Activated T-helper 1 cell treated with anti-CD3 and anti-CD28 coated beads, Interleukin-12 subunit alpha, Interleukin-12 subunit beta, Interleukin-2, Interleukin-4 antibody, amounts not matched to agents 30 ng/mL and 10 ng/mL and 1 ng/mL, durations not matched to agents 14 hours and 24 hours and 36 hours (primary cell): ENCODE data around the gene R3HDM1. TPM values are rescaled to one million over a fixed set of nuclear protein-coding genes. Genes with fewer than 3 reads are reported as not detected.
A peak's percentile ranks its signal among the peaks of the same experiment; 100 is the strongest.
"Not testable (repeated sequence)": the region's sequence is repeated elsewhere in the genome, so short reads cannot be mapped to it uniquely, and the experiment has no call there.

Experiments used
- DNase-seq: peaks from one replicate; pipeline ENCODE4 v3.0.0; 2021; ENCODE audit warnings: low spot score
- H3K27ac Mint-ChIP-seq: one replicate; pipeline ENCODE4 v1.8.0; 2021; ENCODE audit warnings: mild to moderate bottlenecking, mixed read lengths
- H3K27me3 Mint-ChIP-seq: one replicate; pipeline ENCODE4 v1.8.0; 2022; ENCODE audit warnings: mild to moderate bottlenecking, moderate library complexity, mixed read lengths; ENCODE audit not compliant: insufficient read depth
- H3K36me3 Mint-ChIP-seq: one replicate; pipeline ENCODE4 v1.8.0; 2021; ENCODE audit warnings: low read depth, mixed read lengths
- H3K4me1 Mint-ChIP-seq: one replicate; pipeline ENCODE4 v1.8.0; 2021; ENCODE audit warnings: low read depth, mixed read lengths
- H3K4me3 Mint-ChIP-seq: one replicate; pipeline ENCODE4 v1.8.0; 2021; ENCODE audit warnings: mild to moderate bottlenecking, moderate library complexity, mixed read lengths
- H3K9me3 Mint-ChIP-seq: one replicate; pipeline ENCODE4 v1.8.0; 2021; ENCODE audit warnings: mixed read lengths
- intact Hi-C: fragments of 100-400 bp; cut with micrococcal nuclease; formaldehyde crosslinking; loops from one replicate; pipeline ENCODE4 v1.15.1; 2024
- total RNA-seq: library from RNA; stranded (reverse); gene quantifications from 2 replicates; pipeline ENCODE4 v1.2.3, GENCODE V29; 2022

The R3HDM1 gene
- total RNA-seq, 1 donor from 2014 or later: 64.0 TPM

DNA sequence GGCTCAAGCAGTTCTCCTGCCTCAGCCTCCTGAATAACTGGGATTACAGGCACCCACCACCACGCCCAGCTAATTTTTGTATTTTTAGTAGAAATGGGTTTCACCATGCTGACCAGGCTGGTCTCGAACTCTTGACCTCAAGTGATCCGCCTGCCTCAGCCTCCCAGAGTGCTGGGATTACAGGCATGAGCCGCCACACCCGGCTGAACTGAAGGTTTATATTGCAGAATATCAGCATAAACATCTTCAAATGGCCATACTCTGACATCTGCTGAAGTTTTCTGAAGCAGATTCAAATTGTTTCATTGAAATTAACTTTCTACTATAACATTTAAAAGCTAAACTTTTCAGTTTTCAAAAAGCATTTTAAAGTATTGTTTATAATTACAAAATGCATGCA is 172.8 kb downstream of the R3HDM1 start:
- DNase-seq, intact Hi-C loops, H3K36me3 Mint-ChIP-seq, H3K4me1 Mint-ChIP-seq, H3K9me3 Mint-ChIP-seq, H3K27me3 Mint-ChIP-seq, H3K27ac Mint-ChIP-seq, H3K4me3 Mint-ChIP-seq: not testable (repeated sequence)

DNA sequence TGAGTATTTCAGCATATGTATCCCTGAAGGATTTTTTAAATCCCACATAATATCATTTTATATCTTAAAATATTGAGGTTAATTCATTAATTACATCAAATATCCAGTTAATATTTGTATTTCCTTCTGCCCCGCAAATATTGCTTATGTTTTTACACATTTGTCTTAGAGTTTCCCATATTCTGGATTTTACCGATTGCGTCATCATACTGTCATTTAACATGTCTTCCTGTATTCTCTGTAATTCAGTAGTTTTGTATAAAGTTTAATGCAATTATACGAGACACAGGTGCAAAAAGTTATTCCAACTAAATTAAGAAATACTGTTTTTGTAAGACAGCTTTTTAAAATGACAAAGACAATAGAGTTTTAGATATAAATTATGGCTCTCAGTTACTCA is 176.9 kb downstream of the R3HDM1 start:
- Mint-ChIP-seq H3K4me3 (no peak overlapping the region), H3K4me1 (no peaks in the 10 kb centered on the region), H3K27me3 (no peaks in the 10 kb centered on the region), H3K36me3 (peaks cover 7% of the 10 kb centered on the region), H3K9me3 (no peaks in the 10 kb centered on the region), H3K27ac (no peak overlapping the region)
- DNase-seq: no peak
- intact Hi-C loops: no loop called here

DNA sequence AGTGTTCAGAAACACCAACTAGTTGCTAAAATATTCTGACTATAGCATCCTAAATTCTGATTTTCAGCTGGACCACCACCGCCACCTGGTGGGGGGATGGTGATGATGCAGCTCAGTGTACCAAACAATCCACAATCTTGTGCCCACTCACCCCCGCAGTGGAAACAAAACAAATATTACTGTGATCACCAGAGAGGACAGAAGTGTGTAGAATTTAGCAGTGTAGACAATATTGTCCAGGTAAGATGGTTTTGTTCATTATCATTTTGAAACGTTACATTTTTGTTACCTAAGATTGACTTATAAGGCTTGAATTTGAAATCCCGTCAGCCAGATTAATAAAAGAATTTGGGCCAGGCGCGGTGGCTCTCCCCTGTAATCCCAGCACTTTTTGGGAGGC is 178.7 kb downstream of the R3HDM1 start:
- intact Hi-C loops: loop anchor here (1.0 kb wide), 6 partner anchors 31 to 721 kb away; partner anchors contain the start of genes R3HDM1, RAB3GAP1, UBXN4 and ZRANB3
- Mint-ChIP-seq H3K36me3 (peaks cover 9% of the 10 kb centered on the region), H3K27ac (no peak overlapping the region), H3K27me3 (no peaks in the 10 kb centered on the region), H3K4me1 (no peaks in the 10 kb centered on the region), H3K9me3 (no peaks in the 10 kb centered on the region), H3K4me3 (no peak overlapping the region)
- peak; percentile 42 for DNase-seq

DNA sequence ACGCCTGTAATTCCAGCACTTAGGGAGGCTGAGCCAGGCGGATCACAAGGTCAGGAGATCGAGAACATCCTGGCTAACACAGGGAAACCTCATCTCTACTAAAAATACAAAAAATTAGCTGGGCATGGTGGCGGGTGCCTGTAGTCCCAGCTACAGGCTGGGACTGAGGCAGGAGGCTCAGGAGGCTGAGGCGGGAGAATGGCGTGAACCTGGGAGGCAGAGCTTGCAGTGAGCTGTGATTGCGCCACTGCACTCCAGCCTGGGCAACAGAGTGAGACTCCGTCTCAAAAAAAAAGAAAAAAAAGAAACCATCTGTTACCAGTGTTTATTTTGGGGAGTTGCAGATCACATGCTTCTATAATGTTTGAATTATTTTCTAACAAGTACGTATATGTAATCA is 183.8 kb downstream of the R3HDM1 start:
- H3K27me3 Mint-ChIP-seq, H3K4me3 Mint-ChIP-seq, H3K4me1 Mint-ChIP-seq, H3K9me3 Mint-ChIP-seq, H3K27ac Mint-ChIP-seq, intact Hi-C loops, DNase-seq: not testable (repeated sequence)
- H3K36me3 Mint-ChIP-seq: peaks cover 17% of the 10 kb centered on the region

DNA sequence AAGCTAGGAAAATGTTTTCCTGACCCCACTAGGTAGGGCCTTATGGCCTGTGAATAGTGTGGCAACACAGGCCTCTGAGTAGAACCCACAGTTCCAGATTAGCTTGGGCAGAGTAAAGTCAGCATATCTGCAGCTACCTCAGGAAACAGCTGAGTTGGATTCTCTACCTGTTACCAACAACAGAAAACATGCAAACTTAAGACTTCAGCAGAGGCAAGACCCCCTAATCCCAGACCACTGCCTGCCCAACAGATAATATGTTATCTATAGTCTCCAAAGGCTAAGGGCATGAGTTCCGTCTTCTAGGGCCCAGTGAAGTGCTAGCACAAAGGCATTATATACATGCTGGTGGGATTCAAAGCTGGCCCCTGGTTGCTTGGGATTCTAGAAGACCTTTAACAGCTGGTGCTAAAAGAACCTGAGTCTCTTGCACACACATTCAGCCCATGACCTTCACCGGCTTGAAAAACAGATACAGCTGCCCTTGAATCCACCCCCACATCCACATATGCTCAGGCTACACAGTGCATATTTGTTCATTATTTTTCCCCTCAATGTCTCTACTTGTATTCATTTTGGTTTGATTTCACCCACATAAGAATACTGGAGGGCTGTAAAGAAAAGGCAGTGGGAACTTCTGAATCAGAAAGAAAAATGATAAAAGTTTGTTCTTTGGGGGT is 196.9 kb downstream of the R3HDM1 start:
- Mint-ChIP-seq H3K36me3 (peaks cover 13% of the 10 kb centered on the region), H3K27ac (no peak overlapping the region), H3K9me3 (no peaks in the 10 kb centered on the region), H3K4me3 (no peak overlapping the region), H3K27me3 (no peaks in the 10 kb centered on the region), H3K4me1 (no peaks in the 10 kb centered on the region)
- no peak for DNase-seq
- intact Hi-C loops: no loop called here

DNA sequence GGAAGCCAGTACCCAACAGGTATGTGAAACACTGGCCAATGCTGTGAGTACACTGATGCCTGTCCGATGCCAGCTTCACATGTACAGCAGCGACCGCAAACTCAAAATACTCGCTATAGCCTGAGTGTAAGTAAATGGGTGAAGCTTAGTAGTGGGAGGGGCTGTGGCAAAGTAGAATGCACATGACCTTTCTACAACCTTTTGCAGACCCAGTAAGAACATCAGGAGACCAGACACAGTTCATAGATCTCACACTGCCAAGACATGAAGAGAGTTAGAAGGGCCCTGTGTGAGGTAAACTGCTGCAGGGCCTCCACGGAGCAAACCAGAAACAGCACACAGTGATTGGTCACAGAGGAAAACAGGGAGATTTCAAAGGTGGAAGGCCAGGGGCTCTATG is 201.3 kb downstream of the R3HDM1 start:
- no peaks in the 10 kb centered on the region for H3K36me3 Mint-ChIP-seq
- intact Hi-C loops: no loop called here
- H3K27ac Mint-ChIP-seq: no peak overlapping the region
- H3K4me1 Mint-ChIP-seq: no peaks in the 10 kb centered on the region
- no peak overlapping the region for H3K4me3 Mint-ChIP-seq
- no peak for DNase-seq
- H3K27me3 Mint-ChIP-seq: no peaks in the 10 kb centered on the region
- H3K9me3 Mint-ChIP-seq: no peaks in the 10 kb centered on the region

DNA sequence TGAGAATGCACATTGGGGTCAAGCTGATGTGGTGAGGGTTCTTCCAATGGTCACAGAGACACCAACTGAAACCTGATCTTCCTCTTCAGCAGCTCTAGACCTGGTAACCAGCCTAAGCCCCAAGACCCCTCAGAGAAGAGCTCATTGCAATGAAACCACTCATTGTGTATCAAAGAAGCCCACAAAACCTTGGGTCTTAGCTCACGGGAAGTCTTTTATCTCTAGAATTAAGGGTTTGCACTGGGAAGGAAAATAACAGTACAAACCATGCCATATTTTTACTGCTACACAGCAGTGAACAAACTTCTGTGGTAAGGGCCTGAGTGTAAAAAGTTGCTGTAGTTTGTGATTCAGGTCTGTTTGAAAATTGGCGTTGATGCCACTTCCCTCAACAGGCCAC is 201.8 kb downstream of the R3HDM1 start:
- Mint-ChIP-seq H3K4me1 (no peaks in the 10 kb centered on the region), H3K27me3 (no peaks in the 10 kb centered on the region), H3K9me3 (no peaks in the 10 kb centered on the region), H3K27ac (no peak overlapping the region), H3K36me3 (no peaks in the 10 kb centered on the region), H3K4me3 (no peak overlapping the region)
- no peak for DNase-seq
- intact Hi-C loops: no loop called here

DNA sequence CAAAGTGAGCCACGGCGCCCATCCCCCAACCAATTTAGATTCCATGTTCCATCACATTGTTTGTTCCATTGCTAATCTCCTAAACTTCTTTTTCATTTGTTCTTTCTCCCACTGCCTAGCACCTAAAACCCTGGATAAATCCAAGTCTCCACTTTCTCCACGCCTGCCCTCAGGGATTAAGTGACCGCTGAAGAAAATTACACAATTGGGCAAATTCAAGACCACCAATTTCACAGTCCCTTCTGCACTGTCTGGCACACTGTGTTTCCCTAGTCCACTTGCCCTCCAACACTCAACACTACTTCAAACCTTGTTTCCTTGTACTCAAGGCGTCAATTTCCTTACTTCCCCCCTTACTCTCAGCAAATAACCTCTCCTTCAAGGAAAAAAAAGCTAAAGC is 205.3 kb downstream of the R3HDM1 start:
- H3K4me1 Mint-ChIP-seq: peaks cover 5% of the 10 kb centered on the region
- H3K4me3 Mint-ChIP-seq: no peak overlapping the region
- no peaks in the 10 kb centered on the region for H3K27me3 Mint-ChIP-seq
- H3K36me3 Mint-ChIP-seq: no peaks in the 10 kb centered on the region
- no peak overlapping the region for H3K27ac Mint-ChIP-seq
- intact Hi-C loops: no loop called here
- no peak for DNase-seq
- peaks cover 4% of the 10 kb centered on the region for H3K9me3 Mint-ChIP-seq

DNA sequence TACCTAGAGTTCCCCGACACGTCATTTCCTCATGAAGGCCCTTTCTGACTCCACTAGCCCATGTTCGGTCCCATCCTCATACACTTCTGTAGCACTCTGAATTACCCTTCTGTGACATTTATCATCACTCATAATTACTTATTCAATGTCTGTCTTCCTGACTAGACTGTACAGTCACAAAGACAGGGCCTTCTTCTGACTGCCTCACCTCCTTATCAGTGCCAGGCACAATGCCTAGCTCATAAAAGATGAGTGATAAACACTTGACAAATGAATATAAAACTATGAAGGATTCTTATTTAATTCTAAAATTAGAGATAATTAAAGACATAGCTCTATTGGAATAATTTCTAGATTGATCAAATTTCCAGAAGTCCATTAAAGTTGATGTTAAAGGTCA is 208.9 kb downstream of the R3HDM1 start:
- peaks cover 4% of the 10 kb centered on the region for H3K9me3 Mint-ChIP-seq
- peaks cover 25% of the 10 kb centered on the region for H3K4me1 Mint-ChIP-seq
- intact Hi-C loops: loop anchor here (5.0 to 10.0 kb wide), 5 partner anchors 247 to 1623 kb away; partner anchors contain the start of genes CXCR4 and DARS1
- no peak overlapping the region for H3K4me3 Mint-ChIP-seq
- no peak overlapping the region for H3K27ac Mint-ChIP-seq
- no peaks in the 10 kb centered on the region for H3K27me3 Mint-ChIP-seq
- peaks cover 12% of the 10 kb centered on the region for H3K36me3 Mint-ChIP-seq
- no peak for DNase-seq

DNA sequence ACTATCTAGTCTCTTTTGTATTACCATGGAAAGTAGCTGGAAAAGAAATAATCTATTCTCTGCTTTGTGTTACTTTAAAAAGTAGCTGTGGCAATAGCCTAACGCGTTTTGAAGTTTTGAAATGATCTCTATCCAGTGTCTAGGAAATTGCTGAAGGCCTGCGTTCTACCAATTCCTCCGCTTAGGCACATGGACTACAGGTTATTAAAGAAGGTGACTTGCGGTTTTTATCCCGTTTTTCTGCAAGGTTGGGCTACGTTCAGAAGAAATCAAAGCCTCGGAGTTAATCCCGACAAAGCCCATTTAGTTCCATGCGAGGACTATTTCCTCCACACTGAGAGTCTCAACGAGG is 209.7 kb downstream of the R3HDM1 start:
- Mint-ChIP-seq H3K9me3 (peaks cover 4% of the 10 kb centered on the region), H3K4me3 (no peak overlapping the region), H3K36me3 (peaks cover 12% of the 10 kb centered on the region), H3K27me3 (no peaks in the 10 kb centered on the region), H3K27ac (no peak overlapping the region), H3K4me1 (peaks cover 30% of the 10 kb centered on the region)
- no peak for DNase-seq
- intact Hi-C loops: loop anchor here (1.0 to 10.0 kb wide), 13 partner anchors 31 to 1624 kb away; partner anchors contain the start of genes CCNT2, CXCR4, DARS1 and MCM6

DNA sequence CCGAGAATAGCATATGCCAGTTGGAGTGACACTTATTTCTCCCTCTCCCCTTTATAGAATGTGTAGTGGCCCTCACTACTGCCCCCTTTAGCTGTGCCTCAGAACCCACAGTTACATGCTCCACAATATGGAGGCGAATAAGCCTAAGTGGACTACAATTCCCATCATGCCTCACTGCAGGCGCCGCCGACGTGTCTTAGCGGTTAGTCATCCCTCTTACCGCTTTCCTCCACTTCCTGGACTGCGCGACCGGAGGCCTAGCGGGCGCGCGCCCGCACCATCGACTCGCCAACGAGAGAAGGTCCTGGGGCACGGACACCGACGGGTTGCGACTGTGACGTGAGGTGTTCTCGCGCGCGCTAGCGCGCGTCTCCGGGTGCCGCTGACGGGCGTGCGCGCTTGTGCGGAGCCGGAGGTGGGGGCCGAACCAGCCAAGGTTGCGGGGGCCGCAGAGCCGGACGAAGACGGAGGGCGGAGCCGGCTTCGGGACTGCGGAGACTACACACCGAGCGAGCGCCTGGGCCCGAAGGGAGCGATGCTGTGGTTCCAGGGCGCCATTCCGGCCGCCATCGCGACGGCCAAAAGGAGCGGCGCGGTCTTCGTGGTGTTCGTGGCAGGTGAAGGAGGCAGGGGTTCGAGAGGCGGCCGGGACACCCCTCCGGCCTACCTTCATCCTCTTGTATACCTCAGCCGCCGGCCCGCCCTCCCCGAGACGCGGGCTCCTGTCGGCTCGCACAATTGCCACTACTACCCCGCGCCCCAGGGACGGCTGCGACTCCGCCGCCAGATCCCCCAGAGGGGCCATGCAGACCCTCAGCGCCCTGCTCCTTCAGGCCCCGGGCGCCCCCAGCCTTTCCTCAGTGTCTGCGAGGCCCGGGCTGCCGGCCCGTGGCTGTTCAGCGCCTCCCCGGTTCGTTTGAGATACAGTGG is 210.4 kb downstream of the R3HDM1 start, which contains the start of gene UBXN4:
UBXN4 (plus strand) TSS at position 461 of the 930 bp plus-strand sequence; CDS start at position 536, 75 bp downstream.
- intact Hi-C loops: loop anchor here (1.0 to 10.0 kb wide), 15 partner anchors 31 to 1624 kb away; partner anchors contain the start of genes CCNT2, CXCR4, DARS1 and MCM6
- H3K27ac Mint-ChIP-seq: peak within 1 kb of the TSS; percentile 100
- no peaks in the 10 kb centered on the region for H3K27me3 Mint-ChIP-seq
- peaks cover 4% of the 10 kb centered on the region for H3K9me3 Mint-ChIP-seq
- peaks cover 36% of the 10 kb centered on the region for H3K4me1 Mint-ChIP-seq
- peak; percentile 89 for DNase-seq
- peak within 1 kb of the TSS; percentile 99 for H3K4me3 Mint-ChIP-seq
- H3K36me3 Mint-ChIP-seq: peaks cover 19% of the 10 kb centered on the region

DNA sequence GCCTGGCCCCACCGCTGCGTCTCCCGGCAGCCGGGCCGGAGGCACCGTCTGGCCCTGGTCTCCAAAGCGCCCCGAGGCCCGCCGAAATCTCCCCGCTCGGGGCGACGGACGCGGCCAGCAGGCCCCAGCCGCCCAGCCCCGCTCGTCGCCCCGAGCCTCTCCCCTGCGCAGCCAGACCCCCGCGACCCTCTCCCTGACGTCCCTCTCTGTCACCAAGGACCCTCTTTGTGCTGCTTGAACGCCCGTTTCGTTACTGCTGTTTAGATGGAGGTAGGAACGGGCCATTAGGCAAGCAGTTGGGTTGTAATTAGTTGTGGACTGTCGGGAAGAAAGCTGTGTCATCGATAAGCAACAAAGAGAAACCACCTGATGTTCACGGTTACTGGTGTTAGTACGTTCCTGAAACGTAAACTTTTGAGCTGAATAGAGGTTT is 211.1 kb downstream of the R3HDM1 start:
- Mint-ChIP-seq H3K4me1 (peaks cover 40% of the 10 kb centered on the region), H3K4me3 (peak overlapping the region; percentile 99), H3K27ac (peak overlapping the region; percentile 100), H3K27me3 (no peaks in the 10 kb centered on the region), H3K36me3 (peaks cover 21% of the 10 kb centered on the region), H3K9me3 (peaks cover 4% of the 10 kb centered on the region)
- intact Hi-C loops: loop anchor here (1.0 to 10.0 kb wide), 7 partner anchors 55 to 1625 kb away; partner anchors contain the start of genes CXCR4 and DARS1
- no peak for DNase-seq

DNA sequence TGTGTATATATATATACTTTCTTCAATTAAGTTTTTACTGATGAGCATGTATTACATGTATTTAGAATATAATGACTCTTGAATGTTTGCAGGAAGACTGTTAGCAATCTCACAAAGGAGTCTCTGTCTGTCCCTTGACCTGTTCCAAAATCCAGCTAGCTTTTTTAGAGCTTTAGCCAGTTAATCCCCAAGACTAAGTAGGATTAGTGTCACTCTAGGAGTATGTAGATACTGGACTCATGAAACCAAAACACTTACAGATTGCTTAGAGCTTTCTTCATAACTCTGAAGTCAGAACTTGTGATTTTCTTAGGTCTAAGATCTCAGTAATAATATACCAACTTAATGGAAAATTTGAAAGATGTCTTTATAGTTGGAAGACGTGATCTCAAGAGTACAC is 212.6 kb downstream of the R3HDM1 start:
- Mint-ChIP-seq H3K27me3 (no peaks in the 10 kb centered on the region), H3K36me3 (peaks cover 24% of the 10 kb centered on the region), H3K4me3 (peak overlapping the region; percentile 62), H3K27ac (peak overlapping the region; percentile 64), H3K9me3 (peaks cover 4% of the 10 kb centered on the region), H3K4me1 (peaks cover 40% of the 10 kb centered on the region)
- DNase-seq: no peak
- intact Hi-C loops: loop anchor here (2.0 to 10.0 kb wide), 6 partner anchors 243 to 1627 kb away; partner anchors contain the start of genes CXCR4 and DARS1
